IMR-90 (cell line): Measurements from ENCODE around the gene LRSAM1. TPM values are rescaled to one million over a fixed set of nuclear protein-coding genes. Genes with fewer than 3 reads are reported as not detected.

Experiments used
- ATAC-seq: fragments of 200-7000 bp; cut with Tn5 transposase; 2 replicates; pipeline ENCODE4 v1.9.1; 2020; ENCODE audit warnings: low read depth, mild to moderate bottlenecking, moderate library complexity
- BruUV-seq: library from RNA; stranded (reverse); fragments of 400-500 nt; replicated peaks from 2 replicates; lab custom pipeline; 2021; lab: Mats Ljungman, UMichigan
- CTCF ChIA-PET: fragments of 300-600 bp; formaldehyde crosslinking; extraction: SDS; loops from one replicate; lab custom pipeline; 2021; ENCODE audit warnings: antibody characterized with exemption; lab: Yijun Ruan, JAX
- POLR2A ChIA-PET: fragments of 300-600 bp; sonication (Branson Sonifier 250); formaldehyde crosslinking; loops from one replicate; lab custom pipeline; 2022; ENCODE audit warnings: antibody characterized with exemption; ENCODE audit not compliant: unreplicated experiment; lab: Charles Lee
- DNase-seq: peaks from one replicate; pipeline ENCODE4 v3.0.0; 2013
- H2AFZ ChIP-seq: replicated peaks from 2 replicates; pipeline ENCODE3; 2013; ENCODE audit warnings: low read length, mild to moderate bottlenecking; ENCODE audit not compliant: poor library complexity
- H2AK5ac ChIP-seq: 2 replicates; pipeline ENCODE4 v1.6.1; 2013; ENCODE audit warnings: low read depth, low read length, inconsistent platforms
- H2AK9ac ChIP-seq: replicated peaks from 2 replicates; pipeline ENCODE3; 2013; ENCODE audit warnings: mild to moderate bottlenecking, low read depth, low read length, moderate library complexity; ENCODE audit not compliant: poor library complexity
- H2BK120ac ChIP-seq: 2 replicates; pipeline ENCODE4 v1.6.1; 2013; ENCODE audit warnings: low read depth, low read length, inconsistent platforms
- H2BK15ac ChIP-seq: 3 replicates; pipeline ENCODE4 v1.6.1; 2013; ENCODE audit warnings: low read depth, low read length, inconsistent platforms
- H2BK20ac ChIP-seq: 2 replicates; pipeline ENCODE4 v1.6.1; 2013; ENCODE audit warnings: low read depth, mild to moderate bottlenecking, inconsistent platforms, low read length, moderate library complexity
- H2BK5ac ChIP-seq: 2 replicates; pipeline ENCODE4 v1.6.1; 2013; ENCODE audit warnings: mild to moderate bottlenecking, low read depth, low read length, inconsistent platforms; ENCODE audit not compliant: poor library complexity, severe bottlenecking
- H3K14ac ChIP-seq: replicated peaks from 2 replicates; pipeline ENCODE4 v1.6.1; 2013; ENCODE audit warnings: low read depth, low read length, inconsistent platforms
- H3K18ac ChIP-seq: 2 replicates; pipeline ENCODE4 v1.6.1; 2013; ENCODE audit warnings: low read depth, low read length, control low read depth
- H3K23ac ChIP-seq: 2 replicates; pipeline ENCODE4 v1.6.1; 2013; ENCODE audit warnings: low read depth, low read length, inconsistent platforms
- H3K27ac ChIP-seq: 2 replicates; pipeline ENCODE4 v1.5.1; 2013; ENCODE audit warnings: mild to moderate bottlenecking, control low read depth, low read length; ENCODE audit not compliant: insufficient read depth
- H3K27me3 ChIP-seq: 2 replicates; pipeline ENCODE4 v1.6.1; 2013; ENCODE audit warnings: low read length; ENCODE audit not compliant: control insufficient read depth, insufficient read depth
- H3K36me3 ChIP-seq: 2 replicates; pipeline ENCODE4 v1.6.1; 2013; ENCODE audit warnings: low read length, mixed read lengths; ENCODE audit not compliant: control insufficient read depth, insufficient read depth
- H3K4ac ChIP-seq: 2 replicates; pipeline ENCODE4 v1.6.1; 2013; ENCODE audit warnings: low read depth, low read length, inconsistent platforms
- H3K4me1 ChIP-seq: 2 replicates; pipeline ENCODE4 v1.6.1; 2013; ENCODE audit warnings: low read length, mixed read lengths; ENCODE audit not compliant: control insufficient read depth, insufficient read depth
- H3K4me2 ChIP-seq: 2 replicates; pipeline ENCODE4 v1.6.1; 2013; ENCODE audit warnings: low read depth, mild to moderate bottlenecking, control low read depth, low read length, moderate library complexity
- H3K4me3 ChIP-seq: 2 replicates; pipeline ENCODE4 v1.5.1; 2013; ENCODE audit warnings: low read depth, mild to moderate bottlenecking, control low read depth, low read length, moderate library complexity; ENCODE audit not compliant: insufficient read depth
- H3K56ac ChIP-seq: 2 replicates; pipeline ENCODE4 v1.6.1; 2013; ENCODE audit warnings: low read length, inconsistent platforms; ENCODE audit not compliant: insufficient read depth; ENCODE audit errors: extremely low read depth
- H3K79me1 ChIP-seq, 2 experiments: 2 replicates each; pipeline ENCODE4 v1.6.1; 2013; ENCODE audit warnings: low read length in 2 of 2, inconsistent platforms in 1 of 2, low read depth in 1 of 2
- H3K9ac ChIP-seq: 2 replicates; pipeline ENCODE4 v1.6.1; 2013; ENCODE audit warnings: low read depth, low read length, control low read depth
- H3K9me1 ChIP-seq: 2 replicates; pipeline ENCODE4 v1.6.1; 2013; ENCODE audit warnings: low read length, inconsistent platforms; ENCODE audit not compliant: insufficient read depth
- H3K9me3 ChIP-seq: 2 replicates; pipeline ENCODE4 v1.6.1; 2013; ENCODE audit warnings: low read length; ENCODE audit not compliant: control insufficient read depth, insufficient read depth
- H4K20me1 ChIP-seq: 2 replicates; pipeline ENCODE4 v1.6.1; 2013; ENCODE audit warnings: low read length, inconsistent platforms; ENCODE audit not compliant: insufficient read depth
- H4K5ac ChIP-seq: 2 replicates; pipeline ENCODE4 v1.6.1; 2013; ENCODE audit warnings: mild to moderate bottlenecking, low read depth, low read length, control low read depth
- H4K8ac ChIP-seq, 2 experiments: 2 replicates each; pipeline ENCODE4 v1.6.1; 2013; ENCODE audit warnings: low read depth in 2 of 2, low read length in 2 of 2, control low read depth in 1 of 2, inconsistent platforms in 1 of 2
- H4K91ac ChIP-seq: 2 replicates; pipeline ENCODE4 v1.6.1; 2013; ENCODE audit warnings: low read depth, low read length, inconsistent platforms; ENCODE audit not compliant: insufficient read depth
- BHLHE40 ChIP-seq: fragments of 150-350 bp; IDR thresholded peaks from 2 replicates; pipeline ENCODE4 v1.6.1; 2016; ENCODE audit warnings: mild to moderate bottlenecking, low read depth, low read length
- CEBPB ChIP-seq: IDR thresholded peaks from 2 replicates; pipeline ENCODE4 v1.6.1; 2012; ENCODE audit warnings: low read depth, low read length, improper control_type of control experiment
- CHD1 ChIP-seq: IDR thresholded peaks from 2 replicates; pipeline ENCODE4 v1.6.1; 2012; ENCODE audit warnings: low read depth, low read length, improper control_type of control experiment
- FOS ChIP-seq: fragments of 150-350 bp; IDR thresholded peaks from 2 replicates; pipeline ENCODE4 v1.6.1; 2016; ENCODE audit warnings: low read depth, low read length
- MAFK ChIP-seq: IDR thresholded peaks from 2 replicates; pipeline ENCODE4 v1.6.1; 2012; ENCODE audit warnings: low read depth, low read length, improper control_type of control experiment
- MAZ ChIP-seq: IDR thresholded peaks from 2 replicates; pipeline ENCODE4 v1.6.1; 2012; ENCODE audit warnings: low read depth, mild to moderate bottlenecking, low read length, improper control_type of control experiment, moderate library complexity, borderline replicate concordance
- MXI1 ChIP-seq: IDR thresholded peaks from 2 replicates; pipeline ENCODE4 v1.6.1; 2012; ENCODE audit warnings: low read depth, mild to moderate bottlenecking, low read length, moderate library complexity, borderline replicate concordance
- NFE2L2 ChIP-seq: fragments of 150-350 bp; IDR thresholded peaks from 2 replicates; pipeline ENCODE4 v1.6.1; 2016; ENCODE audit warnings: low read depth, mild to moderate bottlenecking, low read length
- POLR2A ChIP-seq: IDR thresholded peaks from 2 replicates; pipeline ENCODE4 v1.6.1; 2012; ENCODE audit warnings: mild to moderate bottlenecking, low read depth, low read length
- RAD21 ChIP-seq: IDR thresholded peaks from 2 replicates; pipeline ENCODE4 v1.6.1; 2012; ENCODE audit warnings: low read length, improper control_type of control experiment
- RCOR1 ChIP-seq: IDR thresholded peaks from 2 replicates; pipeline ENCODE4 v1.6.1; 2012; ENCODE audit warnings: mild to moderate bottlenecking, low read length, improper control_type of control experiment; ENCODE audit not compliant: insufficient replicate concordance
- RFX5 ChIP-seq: IDR thresholded peaks from 2 replicates; pipeline ENCODE4 v1.8.0; 2012; ENCODE audit warnings: low read depth, mild to moderate bottlenecking, low read length, moderate library complexity
- SMC3 ChIP-seq: fragments of 150-350 bp; IDR thresholded peaks from 2 replicates; pipeline ENCODE4 v1.6.1; 2016; ENCODE audit warnings: low read depth, mild to moderate bottlenecking, antibody characterized with exemption, low read length, moderate library complexity
- WGBS, 2 experiments: methylation state at CpG; one replicate each; pipeline versions ENCODE4 v1.1.5 to v1.1.7; 2013; ENCODE audit warnings: missing lambda C conversion rate in 2 of 2; ENCODE audit not compliant: insufficient read length in 1 of 2; ENCODE audit errors: extremely low coverage in 2 of 2; 5-methylcytosine and 5-hydroxymethylcytosine counted together
- dilution Hi-C: fragments of 300-500 bp; cut with HindIII; formaldehyde crosslinking; loops from one replicate; pipeline ENCODE4 v1.14.3; 2018; ENCODE audit warnings: low sequenced_read_pairs; ENCODE audit not compliant: unreplicated experiment
- in situ Hi-C: fragments of 300-500 bp; cut with MboI; formaldehyde crosslinking; loops from 3 replicates; pipeline ENCODE4 v1.14.3; 2019; ENCODE audit warnings: low sequenced_read_pairs, inconsistent platforms, mixed read lengths
- intact Hi-C: fragments of 100-400 bp; cut with micrococcal nuclease; formaldehyde crosslinking; loops from 2 replicates; pipeline ENCODE4 v1.10.0; 2022
- polyA plus RNA-seq, 3 experiments: library from polyadenylated mRNA; depleted of rRNA; stranded (reverse); fragments of >200 nt; gene quantifications; 2 replicates each; pipeline ENCODE4 v1.2.3, GENCODE V29; 2012; ENCODE audit warnings: low replicate concordance in 1 of 3
- total RNA-seq: library from RNA; depleted of rRNA; stranded (reverse); fragments of >200 nt; gene quantifications from 2 replicates; pipeline ENCODE4 v1.2.3, GENCODE V29; 2012
- TF ChIP-seq, protein P1 (sequence below): fragments of 150-350 bp; IDR thresholded peaks from 2 replicates; pipeline ENCODE4 v1.6.1; 2016; ENCODE audit warnings: low read depth, mild to moderate bottlenecking, low read length, moderate library complexity, borderline replicate concordance
- TF ChIP-seq, protein P2 (sequence below): fragments of 150-350 bp; IDR thresholded peaks from 2 replicates; pipeline ENCODE4 v1.6.1; 2017; ENCODE audit warnings: mild to moderate bottlenecking, antibody characterized with exemption, low read length, low read depth

The LRSAM1 gene
- total and polyA plus RNA-seq, 2 of the 4 experiments (the other 2 are of a cell fraction) = 3.0 to 9.3 TPM

DNA sequence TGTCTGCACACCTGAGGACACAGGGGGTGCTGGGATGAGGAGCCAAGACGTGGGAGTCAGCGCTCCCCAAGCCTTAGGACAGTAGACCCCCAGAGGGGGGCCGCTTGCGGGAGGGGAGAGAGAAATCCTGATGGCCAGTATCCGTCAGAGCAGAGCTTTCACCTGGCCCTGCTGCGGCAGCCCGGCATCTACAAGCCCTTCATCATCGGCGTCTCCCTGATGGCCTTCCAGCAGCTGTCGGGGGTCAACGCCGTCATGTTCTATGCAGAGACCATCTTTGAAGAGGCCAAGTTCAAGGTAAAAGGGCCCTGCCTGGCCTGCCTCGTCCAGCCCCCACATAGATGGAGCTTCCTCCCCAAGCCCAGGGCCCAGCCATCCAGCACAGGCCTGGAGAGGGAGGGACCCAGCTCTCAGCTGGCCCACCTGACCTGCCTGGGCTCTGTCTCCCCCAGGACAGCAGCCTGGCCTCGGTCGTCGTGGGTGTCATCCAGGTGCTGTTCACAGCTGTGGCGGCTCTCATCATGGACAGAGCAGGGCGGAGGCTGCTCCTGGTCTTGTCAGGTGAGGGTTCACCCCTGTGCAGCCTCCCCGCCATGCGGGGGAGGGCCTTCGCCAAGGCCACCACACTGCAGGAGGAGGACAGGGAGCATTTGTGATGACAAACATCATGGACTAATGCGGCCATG lies 47.7 kb upstream of the LRSAM1 start:
- Histone ChIP-seq H3K79me1 (peaks cover 0 to 4% of the 10 kb centered on the region in 2 experiments; a peak in 2 of 4 replicates), H4K8ac (no peak overlapping the region), H4K91ac (no peak overlapping the region), H3K4me1 (no peaks in the 10 kb centered on the region; the same call in 1 of the 2 replicates), H3K9ac (no peak overlapping the region), H2AK9ac (no peak overlapping the region), H2BK20ac (no peak overlapping the region), H2AK5ac (no peak overlapping the region), H2BK15ac (no peak overlapping the region), H2BK120ac (no peak overlapping the region), H3K9me1 (peaks cover 6% of the 10 kb centered on the region; the same call in 1 of the 2 replicates), H3K4ac (no peak overlapping the region), H3K27ac (no peak overlapping the region), H3K14ac (no peak overlapping the region), H3K56ac (no peak overlapping the region), H3K23ac (no peak overlapping the region), H4K20me1 (no peaks in the 10 kb centered on the region), H3K27me3 (no peaks in the 10 kb centered on the region), H2AFZ (peak overlapping the region; percentile 32), H3K9me3 (no peaks in the 10 kb centered on the region), H3K36me3 (peaks cover 8% of the 10 kb centered on the region; the same call in 1 of the 2 replicates), H3K4me3 (no peak overlapping the region), H2BK5ac (no peak overlapping the region), H3K18ac (no peak overlapping the region), H3K4me2 (no peak overlapping the region), H4K5ac (no peak overlapping the region)
- intact Hi-C loops (no loop called here), dilution Hi-C loops (no loop called here), in situ Hi-C loops (no loop called here)
- POLR2A ChIA-PET = no interaction called here
- DNase-seq = no peak
- no peak for ATAC-seq
- CTCF ChIA-PET = interaction anchor here (0.6 to 0.9 kb wide), 2 partner anchors 44 to 115 kb away, joined by 3 to 4 read pairs; no protein-coding TSS in a partner anchor
- WGBS, 2 experiments = 96% methylated on average over 5 of the region's 22 CpGs; no CpG with 5 or more reads in 1 of the 2 experiments
- BruUV-seq = no TSS peak
- no peak for TF ChIP-seq FOS
- TF ChIP-seq SMC3 = no peak
- no peak for TF ChIP-seq RFX5
- no peak for TF ChIP-seq MAZ
- TF ChIP-seq MXI1 = no peak
- TF ChIP-seq NFE2L2 = no peak
- no peak for TF ChIP-seq CHD1
- TF ChIP-seq, protein P1, sequence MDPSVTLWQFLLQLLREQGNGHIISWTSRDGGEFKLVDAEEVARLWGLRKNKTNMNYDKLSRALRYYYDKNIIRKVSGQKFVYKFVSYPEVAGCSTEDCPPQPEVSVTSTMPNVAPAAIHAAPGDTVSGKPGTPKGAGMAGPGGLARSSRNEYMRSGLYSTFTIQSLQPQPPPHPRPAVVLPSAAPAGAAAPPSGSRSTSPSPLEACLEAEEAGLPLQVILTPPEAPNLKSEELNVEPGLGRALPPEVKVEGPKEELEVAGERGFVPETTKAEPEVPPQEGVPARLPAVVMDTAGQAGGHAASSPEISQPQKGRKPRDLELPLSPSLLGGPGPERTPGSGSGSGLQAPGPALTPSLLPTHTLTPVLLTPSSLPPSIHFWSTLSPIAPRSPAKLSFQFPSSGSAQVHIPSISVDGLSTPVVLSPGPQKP = no peak
- no peak for TF ChIP-seq POLR2A
- TF ChIP-seq, protein P2, sequence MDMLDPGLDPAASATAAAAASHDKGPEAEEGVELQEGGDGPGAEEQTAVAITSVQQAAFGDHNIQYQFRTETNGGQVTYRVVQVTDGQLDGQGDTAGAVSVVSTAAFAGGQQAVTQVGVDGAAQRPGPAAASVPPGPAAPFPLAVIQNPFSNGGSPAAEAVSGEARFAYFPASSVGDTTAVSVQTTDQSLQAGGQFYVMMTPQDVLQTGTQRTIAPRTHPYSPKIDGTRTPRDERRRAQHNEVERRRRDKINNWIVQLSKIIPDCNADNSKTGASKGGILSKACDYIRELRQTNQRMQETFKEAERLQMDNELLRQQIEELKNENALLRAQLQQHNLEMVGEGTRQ = no peak
- no peak for TF ChIP-seq RCOR1
- TF ChIP-seq RAD21 = no peak
- TF ChIP-seq MAFK = no peak
- no peak for TF ChIP-seq CEBPB
- no peak for TF ChIP-seq BHLHE40
